ENCODE measurements around the gene RPS6KA5.

Gene RPS6KA5

DNA sequence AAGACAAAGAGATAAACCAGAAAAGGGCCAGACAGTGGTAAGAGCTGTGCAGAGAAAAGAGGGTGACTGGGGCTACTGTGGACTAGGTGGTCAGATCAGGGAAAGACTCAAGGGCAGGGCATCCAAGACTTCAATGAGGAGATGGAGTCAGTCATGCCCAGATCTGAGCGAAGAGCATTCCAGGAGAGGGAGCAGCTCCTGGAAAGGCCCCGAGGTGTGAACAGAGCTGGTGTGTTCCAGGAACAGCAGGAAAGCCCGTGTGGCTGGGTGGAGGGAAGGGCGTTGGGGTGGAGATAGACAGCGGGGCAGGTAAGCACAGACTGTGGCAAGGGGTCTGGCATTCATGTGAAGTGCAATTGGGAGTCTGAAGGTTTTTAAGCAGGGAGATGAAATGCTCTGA is 261.0 kb downstream of the RPS6KA5 start:
- H3K79me2 ChIP-seq (ENCODE audit: insufficient read depth, low read length), result no peaks in the 10 kb centered on the region
- H3K9me3 ChIP-seq (ENCODE audit: insufficient read depth, low read length, severe bottlenecking), result no peaks in the 10 kb centered on the region
- H3K27me3 ChIP-seq (ENCODE audit: insufficient read depth, low read length, poor library complexity), result no peaks in the 10 kb centered on the region
- no peak overlapping the region for H3K9ac ChIP-seq (ENCODE audit: low read depth, low read length)
- no peak overlapping the region for H3K4me2 ChIP-seq (ENCODE audit: insufficient read depth, low read length)
- H3K27ac ChIP-seq (ENCODE audit: low read length), result no peak overlapping the region
- DNase-seq (no peak), ATAC-seq (ENCODE audit: insufficient read depth, low read depth) (no peak)
- no peaks in the 10 kb centered on the region for H3K36me3 ChIP-seq (ENCODE audit: insufficient read depth, low read length)
- peaks cover 4% of the 10 kb centered on the region; the same call in 1 of the 2 replicates for H4K20me1 ChIP-seq (ENCODE audit: insufficient read depth, low read length)
- no peak overlapping the region for H3K4me3 ChIP-seq (ENCODE audit: low read depth in 1 of 2, low read length in 2 of 2)
- H3K4me1 ChIP-seq (ENCODE audit: insufficient read depth, low read length), result no peaks in the 10 kb centered on the region
- TF ChIP-seq, protein P1, sequence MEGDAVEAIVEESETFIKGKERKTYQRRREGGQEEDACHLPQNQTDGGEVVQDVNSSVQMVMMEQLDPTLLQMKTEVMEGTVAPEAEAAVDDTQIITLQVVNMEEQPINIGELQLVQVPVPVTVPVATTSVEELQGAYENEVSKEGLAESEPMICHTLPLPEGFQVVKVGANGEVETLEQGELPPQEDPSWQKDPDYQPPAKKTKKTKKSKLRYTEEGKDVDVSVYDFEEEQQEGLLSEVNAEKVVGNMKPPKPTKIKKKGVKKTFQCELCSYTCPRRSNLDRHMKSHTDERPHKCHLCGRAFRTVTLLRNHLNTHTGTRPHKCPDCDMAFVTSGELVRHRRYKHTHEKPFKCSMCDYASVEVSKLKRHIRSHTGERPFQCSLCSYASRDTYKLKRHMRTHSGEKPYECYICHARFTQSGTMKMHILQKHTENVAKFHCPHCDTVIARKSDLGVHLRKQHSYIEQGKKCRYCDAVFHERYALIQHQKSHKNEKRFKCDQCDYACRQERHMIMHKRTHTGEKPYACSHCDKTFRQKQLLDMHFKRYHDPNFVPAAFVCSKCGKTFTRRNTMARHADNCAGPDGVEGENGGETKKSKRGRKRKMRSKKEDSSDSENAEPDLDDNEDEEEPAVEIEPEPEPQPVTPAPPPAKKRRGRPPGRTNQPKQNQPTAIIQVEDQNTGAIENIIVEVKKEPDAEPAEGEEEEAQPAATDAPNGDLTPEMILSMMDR (IDR thresholded peaks at IDR 0.05; ENCODE audit: borderline replicate concordance, extremely low read depth, low read length, poor library complexity, severe bottlenecking), result no peak
- TF ChIP-seq EZH2 (IDR thresholded peaks at IDR 0.05; ENCODE audit: borderline replicate concordance, low read depth, low read length, severe bottlenecking), result no peak
- H2AFZ ChIP-seq (ENCODE audit: low read depth, low read length), result no peak overlapping the region

DNA sequence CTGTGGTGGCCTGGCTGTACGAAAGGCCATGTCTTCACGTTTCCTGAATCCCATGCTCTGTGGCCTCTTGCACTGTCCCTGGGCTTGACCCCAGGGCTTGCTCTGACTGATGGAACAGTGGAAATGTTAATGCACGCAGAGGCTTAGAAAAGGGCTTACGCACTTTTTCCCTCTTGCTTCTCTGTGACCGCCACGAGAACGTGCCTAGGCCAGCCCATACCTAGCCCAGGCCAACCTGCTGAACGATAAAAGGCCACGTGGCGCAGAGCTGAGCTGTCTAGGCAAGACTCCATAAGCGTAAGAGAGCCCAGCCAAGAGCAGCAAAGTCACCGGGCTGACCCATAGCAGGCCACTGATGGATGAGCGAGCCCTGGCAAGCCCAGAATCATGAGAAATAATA is 262.5 kb downstream of the RPS6KA5 start:
- no peak overlapping the region for H3K4me3 ChIP-seq (ENCODE audit: low read depth in 1 of 2, low read length in 2 of 2)
- DNase-seq, result no peak
- no peak for ATAC-seq (ENCODE audit: insufficient read depth, low read depth)
- no peak overlapping the region for H3K9ac ChIP-seq (ENCODE audit: low read depth, low read length)
- no peaks in the 10 kb centered on the region for H3K36me3 ChIP-seq (ENCODE audit: insufficient read depth, low read length)
- H3K9me3 ChIP-seq (ENCODE audit: insufficient read depth, low read length, severe bottlenecking), result no peaks in the 10 kb centered on the region
- H3K27me3 ChIP-seq (ENCODE audit: insufficient read depth, low read length, poor library complexity), result no peaks in the 10 kb centered on the region
- H4K20me1 ChIP-seq (ENCODE audit: insufficient read depth, low read length), result peaks cover 4% of the 10 kb centered on the region; the same call in 1 of the 2 replicates
- no peak overlapping the region for H3K27ac ChIP-seq (ENCODE audit: low read length)
- H3K4me1 ChIP-seq (ENCODE audit: insufficient read depth, low read length), result no peaks in the 10 kb centered on the region
- no peak overlapping the region for H2AFZ ChIP-seq (ENCODE audit: low read depth, low read length)
- H3K4me2 ChIP-seq (ENCODE audit: insufficient read depth, low read length), result no peak overlapping the region
- TF ChIP-seq, protein P1 (IDR thresholded peaks at IDR 0.05; ENCODE audit: borderline replicate concordance, extremely low read depth, low read length, poor library complexity, severe bottlenecking), result no peak
- TF ChIP-seq EZH2 (IDR thresholded peaks at IDR 0.05; ENCODE audit: borderline replicate concordance, low read depth, low read length, severe bottlenecking), result no peak
- no peaks in the 10 kb centered on the region for H3K79me2 ChIP-seq (ENCODE audit: insufficient read depth, low read length)
